ENCODE data around the gene ARPC1B. TPM values are rescaled to one million over a fixed set of nuclear protein-coding genes. Genes with fewer than 3 reads are reported as not detected.
"Not testable (repeated sequence)": the region's sequence is repeated elsewhere in the genome, so short reads cannot be mapped to it uniquely, and the experiment has no call there.

The ARPC1B gene
- total and polyA plus RNA-seq, 2 of the 8 experiments (the other 6 are each of a cell fraction or from before 2014, with no cell fraction given): 64.5 to 115 TPM

DNA sequence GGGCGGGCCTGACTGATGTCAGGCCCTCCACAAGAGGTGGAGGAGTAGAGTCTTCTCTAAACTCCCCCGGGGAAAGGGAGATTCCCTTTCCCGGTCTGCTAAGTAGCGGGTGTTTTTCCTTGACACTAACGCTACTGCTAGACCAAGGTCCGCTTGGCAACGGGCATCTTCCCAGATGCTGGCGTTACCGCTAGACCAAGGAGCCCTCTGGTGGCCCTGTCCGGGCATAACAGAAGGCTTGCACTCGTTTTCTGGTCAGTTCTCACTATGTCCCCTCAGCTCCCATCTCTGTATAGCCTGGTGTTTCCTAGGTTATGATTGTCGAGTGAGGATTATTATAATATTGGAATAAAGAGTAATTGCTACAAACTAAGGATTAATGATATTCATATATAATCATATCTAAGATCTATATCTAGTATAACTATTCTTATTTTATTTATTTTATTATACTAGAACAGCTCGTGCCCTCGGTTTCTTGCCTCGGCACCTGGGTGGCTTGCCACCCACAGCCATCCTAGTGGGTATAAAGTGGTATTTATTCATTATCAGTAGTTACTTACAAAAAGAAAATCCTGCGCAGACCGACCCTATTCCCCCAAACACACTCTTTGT, 41.1 kb downstream of the ARPC1B start:
- not testable (repeated sequence) for H4K91ac ChIP-seq (replicated peaks; ENCODE audit: insufficient read length, low read length); H2BK120ac ChIP-seq (replicated peaks; ENCODE audit: low read depth, low read length); H3K4me3 ChIP-seq (ENCODE audit: extremely low read depth in 1 of 4, insufficient read depth in 2 of 4, low read depth in 3 of 4, low read length in 4 of 4); H2BK20ac ChIP-seq (ENCODE audit: low read length); H2AK5ac ChIP-seq (ENCODE audit: low read depth, low read length); H3K4me1 ChIP-seq (replicated peaks in 1 of 4; ENCODE audit: control insufficient read depth in 3 of 4, insufficient read depth in 4 of 4, low read length in 3 of 4); H3K4me2 ChIP-seq (ENCODE audit: insufficient read depth in 1 of 2, low read depth in 2 of 2, low read length in 2 of 2); FAIRE-seq; H3K79me2 ChIP-seq (ENCODE audit: control insufficient read depth in 1 of 2, insufficient read depth in 2 of 2, low read length in 2 of 2); H2BK5ac ChIP-seq (ENCODE audit: low read depth, low read length); H3K56ac ChIP-seq (replicated peaks; ENCODE audit: insufficient read length, low read depth, low read length); H3K27me3 ChIP-seq (replicated peaks in 1 of 4; ENCODE audit: control insufficient read depth in 3 of 4, extremely low read depth in 1 of 4, insufficient read depth in 3 of 4, low read length in 3 of 4); H3K9me3 ChIP-seq (ENCODE audit: insufficient read depth in 2 of 2, low read depth in 1 of 2, low read length in 1 of 2); H3K9ac ChIP-seq (replicated peaks in 1 of 4; ENCODE audit: extremely low read depth in 1 of 4, low read depth in 3 of 4, low read length in 3 of 4); H4K5ac ChIP-seq (ENCODE audit: insufficient read length, low read depth, low read length); H3K23me2 ChIP-seq (ENCODE audit: low read depth, low read length); H3K18ac ChIP-seq (ENCODE audit: extremely low read depth, low read length); H3K27ac ChIP-seq (ENCODE audit: low read depth, low read length); H3K79me1 ChIP-seq (ENCODE audit: low read depth, low read length); H3K14ac ChIP-seq (ENCODE audit: insufficient read length); H2BK12ac ChIP-seq (ENCODE audit: low read depth, low read length); H2BK15ac ChIP-seq (ENCODE audit: low read length); H4K8ac ChIP-seq (ENCODE audit: extremely low read depth, insufficient read depth, low read length); H3K4ac ChIP-seq (replicated peaks; ENCODE audit: insufficient read length, low read depth, low read length); H2AFZ ChIP-seq (ENCODE audit: low read length); H3K23ac ChIP-seq (ENCODE audit: insufficient read length)
- DNase-seq (ENCODE audit: low read depth in 1 of 2, low spot score in 2 of 2): peak in 1 of 2 experiments; percentile 84
- peaks cover 25 to 82% (median 57%) of the 10 kb centered on the region in 4 experiments for H3K36me3 ChIP-seq (ENCODE audit: control insufficient read depth in 2 of 4, insufficient read depth in 4 of 4, low read length in 3 of 4)
- CTCF ChIA-PET (ENCODE audit: partially characterized antibody): interaction anchor here (0.6 to 2.4 kb wide), 12 partner anchors 8 to 521 kb away, joined by 3 to 13 read pairs (median 5); no protein-coding TSS in a partner anchor
- H4K20me1 ChIP-seq (replicated peaks in 1 of 2; ENCODE audit: control insufficient read depth in 1 of 2, insufficient read depth in 2 of 2, low read length in 2 of 2): peaks cover 0 to 14% of the 10 kb centered on the region in 2 experiments
- POLR2A ChIA-PET (ENCODE audit: partially characterized antibody): interaction anchor here (0.7 to 2.8 kb wide), 11 partner anchors 9 to 163 kb away, joined by 3 to 12 read pairs (median 7); no protein-coding TSS in a partner anchor
- WGBS, 2 experiments (ENCODE audit: extremely low coverage in 1 of 2, insufficient coverage in 1 of 2, insufficient read length in 1 of 2, insufficient replicate concordance in 2 of 2, low coverage in 1 of 2, low lambda C conversion rate in 2 of 2, missing lambda C conversion rate in 1 of 2): 75% methylated on average over 17 of the region's 17 CpGs; no CpG with 5 or more reads in 1 of the 2 experiments
- TF ChIP-seq, protein P1, sequence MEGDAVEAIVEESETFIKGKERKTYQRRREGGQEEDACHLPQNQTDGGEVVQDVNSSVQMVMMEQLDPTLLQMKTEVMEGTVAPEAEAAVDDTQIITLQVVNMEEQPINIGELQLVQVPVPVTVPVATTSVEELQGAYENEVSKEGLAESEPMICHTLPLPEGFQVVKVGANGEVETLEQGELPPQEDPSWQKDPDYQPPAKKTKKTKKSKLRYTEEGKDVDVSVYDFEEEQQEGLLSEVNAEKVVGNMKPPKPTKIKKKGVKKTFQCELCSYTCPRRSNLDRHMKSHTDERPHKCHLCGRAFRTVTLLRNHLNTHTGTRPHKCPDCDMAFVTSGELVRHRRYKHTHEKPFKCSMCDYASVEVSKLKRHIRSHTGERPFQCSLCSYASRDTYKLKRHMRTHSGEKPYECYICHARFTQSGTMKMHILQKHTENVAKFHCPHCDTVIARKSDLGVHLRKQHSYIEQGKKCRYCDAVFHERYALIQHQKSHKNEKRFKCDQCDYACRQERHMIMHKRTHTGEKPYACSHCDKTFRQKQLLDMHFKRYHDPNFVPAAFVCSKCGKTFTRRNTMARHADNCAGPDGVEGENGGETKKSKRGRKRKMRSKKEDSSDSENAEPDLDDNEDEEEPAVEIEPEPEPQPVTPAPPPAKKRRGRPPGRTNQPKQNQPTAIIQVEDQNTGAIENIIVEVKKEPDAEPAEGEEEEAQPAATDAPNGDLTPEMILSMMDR (IDR thresholded peaks at IDR 0.05; ENCODE audit: control extremely low read depth in 1 of 3, insufficient read depth in 1 of 3, low read depth in 1 of 3, low read length in 3 of 3): peak; percentile 49 to 65 (median 58)
- TF ChIP-seq POLR2A (IDR thresholded peaks at IDR 0.05; ENCODE audit: control extremely low read depth in 1 of 2, low read depth in 2 of 2, low read length in 2 of 2): 0 out of 3 replicates have a peak, but pooled peaks of 1 of the 2 experiments have one; percentile 36
- TF ChIP-seq RAD21 (IDR thresholded peaks at IDR 0.05 in 1 of 2, conservative IDR thresholded peaks at IDR 0.05 in 1 of 2; ENCODE audit: low read depth in 2 of 2, low read length in 2 of 2): peak; percentile 55 to 58

Data from H1 (cell line).